KMS-11 (cell line): ENCODE measurements around the gene INHA.

ENCODE experiments used
- H2AFZ ChIP-seq: fragments of 200-600 bp; sonication (generic); 2 replicates; pipeline ENCODE4 v1.6.1; 2016; ENCODE audit warnings: antibody characterized with exemption, mixed run types, low read depth
- H3K27ac ChIP-seq: fragments of 200-600 bp; sonication (generic); 2 replicates; pipeline ENCODE4 v1.6.1; 2016; ENCODE audit warnings: mild to moderate bottlenecking, mixed run types
- H3K27me3 ChIP-seq: fragments of 200-600 bp; sonication (generic); 2 replicates; pipeline ENCODE4 v1.6.1; 2017; ENCODE audit warnings: mild to moderate bottlenecking, low read depth, mixed run types, moderate library complexity; ENCODE audit not compliant: insufficient read depth
- H3K36me3 ChIP-seq: fragments of 200-600 bp; sonication (generic); 2 replicates; pipeline ENCODE4 v1.6.1; 2017; ENCODE audit warnings: mild to moderate bottlenecking, mixed run types; ENCODE audit not compliant: insufficient read depth
- H3K4me1 ChIP-seq: fragments of 200-600 bp; sonication (generic); 2 replicates; pipeline ENCODE4 v1.6.1; 2016; ENCODE audit warnings: mild to moderate bottlenecking, low read depth, mixed run types; ENCODE audit not compliant: poor library complexity, severe bottlenecking
- H3K4me2 ChIP-seq: fragments of 200-600 bp; sonication (generic); 2 replicates; pipeline ENCODE4 v1.7.0; 2016; ENCODE audit warnings: mild to moderate bottlenecking, mixed run types
- H3K4me3 ChIP-seq: fragments of 200-600 bp; sonication (generic); IDR thresholded peaks from 2 replicates; pipeline ENCODE4 v1.6.1; 2017; ENCODE audit warnings: low read depth, low read length, mixed read lengths; ENCODE audit not compliant: insufficient read depth
- H3K79me2 ChIP-seq: fragments of 200-600 bp; sonication (generic); 2 replicates; pipeline ENCODE4 v1.6.1; 2016; ENCODE audit warnings: low read depth, mixed run types; ENCODE audit not compliant: insufficient read depth
- H3K9ac ChIP-seq: fragments of 200-600 bp; sonication (generic); 2 replicates; pipeline ENCODE4 v1.6.1; 2016; ENCODE audit warnings: mild to moderate bottlenecking, mixed run types
- H4K20me1 ChIP-seq: fragments of 200-600 bp; sonication (generic); 2 replicates; pipeline ENCODE4 v1.6.1; 2016; ENCODE audit warnings: mild to moderate bottlenecking, mixed run types; ENCODE audit not compliant: insufficient read depth
- TF ChIP-seq, protein P1 (sequence below): fragments of 200-600 bp; sonication (generic); conservative IDR thresholded peaks from 2 replicates; pipeline ENCODE4 v1.6.1; 2017; ENCODE audit warnings: low read depth, mild to moderate bottlenecking, antibody characterized with exemption, low read length, moderate library complexity, mixed read lengths

Gene INHA, protein sequence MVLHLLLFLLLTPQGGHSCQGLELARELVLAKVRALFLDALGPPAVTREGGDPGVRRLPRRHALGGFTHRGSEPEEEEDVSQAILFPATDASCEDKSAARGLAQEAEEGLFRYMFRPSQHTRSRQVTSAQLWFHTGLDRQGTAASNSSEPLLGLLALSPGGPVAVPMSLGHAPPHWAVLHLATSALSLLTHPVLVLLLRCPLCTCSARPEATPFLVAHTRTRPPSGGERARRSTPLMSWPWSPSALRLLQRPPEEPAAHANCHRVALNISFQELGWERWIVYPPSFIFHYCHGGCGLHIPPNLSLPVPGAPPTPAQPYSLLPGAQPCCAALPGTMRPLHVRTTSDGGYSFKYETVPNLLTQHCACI

DNA sequence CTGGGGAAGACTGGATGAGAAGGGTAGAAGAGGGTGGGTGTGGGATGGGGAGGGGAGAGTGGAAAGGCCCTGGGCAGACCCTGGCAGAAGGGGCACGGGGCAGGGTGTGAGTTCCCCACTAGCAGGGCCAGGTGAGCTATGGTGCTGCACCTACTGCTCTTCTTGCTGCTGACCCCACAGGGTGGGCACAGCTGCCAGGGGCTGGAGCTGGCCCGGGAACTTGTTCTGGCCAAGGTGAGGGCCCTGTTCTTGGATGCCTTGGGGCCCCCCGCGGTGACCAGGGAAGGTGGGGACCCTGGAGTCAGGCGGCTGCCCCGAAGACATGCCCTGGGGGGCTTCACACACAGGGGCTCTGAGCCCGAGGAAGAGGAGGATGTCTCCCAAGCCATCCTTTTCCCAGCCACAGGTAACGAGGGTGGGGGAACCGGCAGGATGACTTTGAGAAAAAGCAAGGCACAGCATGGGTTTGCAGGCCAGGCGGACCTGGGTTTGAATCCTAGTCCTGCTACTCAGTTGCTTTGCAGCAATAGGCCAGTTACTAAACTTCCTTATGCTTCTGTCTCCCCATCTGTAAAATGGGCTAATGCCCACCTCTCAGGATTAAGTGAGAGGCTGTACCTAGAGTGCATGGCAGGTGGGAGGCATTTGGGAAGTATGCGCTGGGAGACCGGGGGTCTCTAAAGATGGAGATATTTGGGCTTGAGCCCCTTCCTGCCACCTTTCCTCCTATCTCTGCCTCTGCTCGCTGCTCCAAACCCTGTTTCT is at the start of gene INHA:
TSS of gene INHA (plus strand) at position 74 of the 765 bp plus-strand sequence. CDS start at position 139, 65 bp downstream.
- no peaks in the 10 kb centered on the region for H3K36me3 ChIP-seq
- no peak within 1 kb of the TSS for H2AFZ ChIP-seq
- H3K9ac ChIP-seq = no peak within 1 kb of the TSS
- TF ChIP-seq, protein P1, sequence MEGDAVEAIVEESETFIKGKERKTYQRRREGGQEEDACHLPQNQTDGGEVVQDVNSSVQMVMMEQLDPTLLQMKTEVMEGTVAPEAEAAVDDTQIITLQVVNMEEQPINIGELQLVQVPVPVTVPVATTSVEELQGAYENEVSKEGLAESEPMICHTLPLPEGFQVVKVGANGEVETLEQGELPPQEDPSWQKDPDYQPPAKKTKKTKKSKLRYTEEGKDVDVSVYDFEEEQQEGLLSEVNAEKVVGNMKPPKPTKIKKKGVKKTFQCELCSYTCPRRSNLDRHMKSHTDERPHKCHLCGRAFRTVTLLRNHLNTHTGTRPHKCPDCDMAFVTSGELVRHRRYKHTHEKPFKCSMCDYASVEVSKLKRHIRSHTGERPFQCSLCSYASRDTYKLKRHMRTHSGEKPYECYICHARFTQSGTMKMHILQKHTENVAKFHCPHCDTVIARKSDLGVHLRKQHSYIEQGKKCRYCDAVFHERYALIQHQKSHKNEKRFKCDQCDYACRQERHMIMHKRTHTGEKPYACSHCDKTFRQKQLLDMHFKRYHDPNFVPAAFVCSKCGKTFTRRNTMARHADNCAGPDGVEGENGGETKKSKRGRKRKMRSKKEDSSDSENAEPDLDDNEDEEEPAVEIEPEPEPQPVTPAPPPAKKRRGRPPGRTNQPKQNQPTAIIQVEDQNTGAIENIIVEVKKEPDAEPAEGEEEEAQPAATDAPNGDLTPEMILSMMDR = no peak
- no peak within 1 kb of the TSS for H3K27ac ChIP-seq
- H3K4me1 ChIP-seq = no peaks in the 10 kb centered on the region
- no peak within 1 kb of the TSS for H3K4me2 ChIP-seq
- H3K4me3 ChIP-seq = no peak within 1 kb of the TSS
- H4K20me1 ChIP-seq = no peaks in the 10 kb centered on the region
- peaks cover 50% of the 10 kb centered on the region for H3K27me3 ChIP-seq
- H3K79me2 ChIP-seq = no peaks in the 10 kb centered on the region

DNA sequence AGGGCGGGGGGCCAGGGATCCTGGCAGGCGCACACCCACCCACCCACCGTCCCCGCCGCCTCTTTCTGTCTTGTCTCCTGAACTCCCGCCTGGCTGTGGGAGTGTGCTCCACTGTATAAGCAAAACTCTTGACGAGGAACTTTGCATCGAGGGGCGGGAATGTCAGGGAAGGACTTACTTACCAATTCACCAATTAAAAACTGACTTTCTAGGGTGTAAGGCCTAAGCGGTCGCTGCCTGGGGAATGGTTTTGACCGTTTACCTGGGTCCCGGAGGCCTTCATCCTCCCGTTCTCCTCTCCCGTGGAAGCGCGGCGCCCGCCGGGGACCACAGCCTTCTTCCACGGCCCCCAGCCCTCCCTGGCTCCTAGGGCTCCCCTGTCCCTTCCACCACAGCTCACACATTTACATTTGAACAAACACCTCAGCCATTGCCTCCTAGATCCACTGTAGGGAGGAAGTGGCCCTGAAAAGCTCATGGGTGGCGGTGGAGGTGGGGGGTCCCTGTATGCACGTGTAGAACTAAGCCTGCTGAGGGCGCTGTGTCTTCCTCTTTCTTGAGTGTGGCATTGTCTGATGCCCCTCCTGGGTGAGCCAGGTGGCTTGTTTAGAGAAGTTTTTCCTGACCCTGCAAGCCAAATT is 49.0 kb upstream of the INHA start:
- no peak overlapping the region for H3K27ac ChIP-seq
- TF ChIP-seq, protein P1 = no peak
- H3K4me1 ChIP-seq = peaks cover 6% of the 10 kb centered on the region
- H3K4me2 ChIP-seq = no peak overlapping the region
- no peaks in the 10 kb centered on the region for H3K36me3 ChIP-seq
- H2AFZ ChIP-seq = no peak overlapping the region
- H3K9ac ChIP-seq = no peak overlapping the region
- no peaks in the 10 kb centered on the region for H4K20me1 ChIP-seq
- no peaks in the 10 kb centered on the region for H3K79me2 ChIP-seq
- H3K27me3 ChIP-seq = peaks cover 94% of the 10 kb centered on the region
- no peak overlapping the region for H3K4me3 ChIP-seq

DNA sequence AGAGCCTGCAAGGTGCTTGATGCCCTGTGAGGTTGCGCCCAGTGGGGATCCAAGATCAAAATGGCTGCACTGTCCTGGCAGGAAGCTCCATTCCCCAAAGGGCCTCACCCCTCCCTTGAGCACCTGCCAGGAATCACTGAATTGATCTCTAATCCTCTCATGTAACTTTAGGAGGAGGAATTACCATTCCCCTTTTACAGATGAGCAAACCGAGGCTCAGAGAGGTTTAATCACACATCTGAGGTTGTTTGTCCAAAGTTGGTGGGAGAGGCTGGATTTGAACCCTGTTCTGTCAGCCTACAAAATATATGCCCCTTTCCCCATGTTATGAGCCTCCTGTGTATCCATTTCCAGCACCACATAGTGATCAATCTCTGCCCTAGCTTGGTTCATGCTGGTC is 47.3 kb upstream of the INHA start:
- Histone ChIP-seq H4K20me1 (no peaks in the 10 kb centered on the region), H3K27me3 (peaks cover 95% of the 10 kb centered on the region), H3K36me3 (no peaks in the 10 kb centered on the region), H3K4me3 (no peak overlapping the region), H3K27ac (no peak overlapping the region), H2AFZ (no peak overlapping the region), H3K9ac (no peak overlapping the region), H3K79me2 (no peaks in the 10 kb centered on the region), H3K4me1 (peaks cover 8% of the 10 kb centered on the region), H3K4me2 (no peak overlapping the region)
- TF ChIP-seq, protein P1 = no peak

DNA sequence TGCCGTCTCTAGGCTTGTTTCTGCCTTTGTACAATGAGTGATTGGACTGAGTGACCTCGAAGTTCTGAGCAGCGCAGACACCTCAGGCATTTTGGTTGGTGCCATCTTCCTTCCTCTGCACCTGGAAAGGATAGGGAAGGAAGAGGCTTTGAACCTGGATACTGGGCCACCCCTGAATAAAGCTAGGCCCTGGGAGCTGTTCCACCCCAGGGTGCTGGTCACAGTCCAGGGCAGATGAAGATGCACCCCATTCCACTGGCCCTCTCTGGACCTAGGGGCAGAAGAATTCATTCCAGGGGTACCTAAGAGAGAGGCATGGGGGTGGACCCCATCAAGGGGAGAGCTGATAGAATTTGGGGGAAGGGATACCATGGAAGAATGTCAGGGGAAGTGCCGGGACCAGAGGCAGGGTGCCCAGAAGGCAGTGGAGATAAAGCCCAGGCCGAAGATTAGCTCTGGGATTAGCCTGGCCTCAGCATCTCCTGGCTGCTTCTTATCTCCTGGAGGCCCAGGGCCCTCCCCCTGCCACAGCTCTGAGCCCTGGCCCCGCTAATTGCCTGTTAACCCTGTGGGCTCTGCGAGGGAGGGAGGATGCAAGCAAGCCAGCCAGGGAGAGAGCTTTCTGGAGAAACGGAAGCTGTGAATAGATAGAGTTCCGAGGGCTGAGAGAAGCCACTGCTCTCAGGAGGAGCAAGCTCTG is 46.4 kb upstream of the INHA start:
- peaks cover 8% of the 10 kb centered on the region for H3K4me1 ChIP-seq
- no peak overlapping the region for H3K4me3 ChIP-seq
- no peak overlapping the region for H2AFZ ChIP-seq
- TF ChIP-seq, protein P1 = no peak
- H3K27ac ChIP-seq = no peak overlapping the region
- H3K79me2 ChIP-seq = no peaks in the 10 kb centered on the region
- no peaks in the 10 kb centered on the region for H3K36me3 ChIP-seq
- H4K20me1 ChIP-seq = no peaks in the 10 kb centered on the region
- peaks cover 92% of the 10 kb centered on the region for H3K27me3 ChIP-seq
- no peak overlapping the region for H3K4me2 ChIP-seq
- H3K9ac ChIP-seq = no peak overlapping the region
